HG03159 (cell line): ENCODE results near the gene ZFYVE28.

Source experiments
- ATAC-seq: cut with Tn5 transposase; IDR thresholded peaks from one replicate; pipeline ENCODE4 v1.9.1; 2021; ENCODE audit warnings: mild to moderate bottlenecking, moderate library complexity; ENCODE audit not compliant: unreplicated experiment

Gene ZFYVE28

DNA sequence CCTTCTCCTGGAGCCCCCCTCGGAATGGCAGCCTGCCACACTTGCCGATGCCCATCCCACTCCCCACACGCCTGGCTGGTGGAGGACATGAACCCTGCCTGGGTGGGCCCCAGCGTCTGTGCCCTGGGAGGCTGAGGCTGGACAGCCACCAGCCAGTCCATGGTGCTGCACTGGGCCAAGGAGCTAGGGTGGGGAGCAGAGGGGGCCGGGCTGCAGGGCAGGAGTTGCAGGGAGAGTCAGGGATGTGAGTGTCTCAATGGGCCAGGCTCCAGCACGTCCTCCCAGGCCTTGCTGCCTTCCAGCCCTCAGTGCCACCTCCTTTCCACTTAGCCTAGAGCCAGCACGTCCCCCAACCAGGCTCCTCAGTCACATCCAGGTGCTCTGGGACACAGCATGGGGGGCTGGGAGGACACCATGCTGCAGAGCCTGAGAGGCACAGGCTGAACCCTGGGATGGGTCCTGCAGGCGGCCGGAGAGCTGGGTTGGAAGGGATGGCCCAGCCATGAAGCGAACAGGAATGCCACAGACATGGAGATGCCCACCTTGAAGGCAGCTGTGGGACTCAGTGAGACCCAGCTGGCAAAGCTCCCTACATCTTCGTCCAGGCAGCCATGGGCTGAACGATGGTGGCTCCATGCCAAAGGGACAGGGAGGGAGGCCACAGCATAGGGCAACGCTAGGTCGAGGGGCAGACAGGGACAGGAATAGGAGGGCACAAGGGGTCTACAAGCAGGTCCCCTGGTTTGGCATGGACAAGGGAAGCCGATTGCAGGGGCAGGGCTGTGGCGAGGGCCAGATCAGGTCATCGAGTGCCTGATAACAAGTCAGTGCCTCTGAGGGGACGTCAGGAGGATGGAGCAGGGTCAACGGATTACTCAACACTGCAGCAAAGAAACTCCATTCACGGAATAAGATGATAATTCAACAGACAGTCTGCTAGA lies 126.5 kb downstream of the ZFYVE28 start:
- ATAC-seq, result no peak

DNA sequence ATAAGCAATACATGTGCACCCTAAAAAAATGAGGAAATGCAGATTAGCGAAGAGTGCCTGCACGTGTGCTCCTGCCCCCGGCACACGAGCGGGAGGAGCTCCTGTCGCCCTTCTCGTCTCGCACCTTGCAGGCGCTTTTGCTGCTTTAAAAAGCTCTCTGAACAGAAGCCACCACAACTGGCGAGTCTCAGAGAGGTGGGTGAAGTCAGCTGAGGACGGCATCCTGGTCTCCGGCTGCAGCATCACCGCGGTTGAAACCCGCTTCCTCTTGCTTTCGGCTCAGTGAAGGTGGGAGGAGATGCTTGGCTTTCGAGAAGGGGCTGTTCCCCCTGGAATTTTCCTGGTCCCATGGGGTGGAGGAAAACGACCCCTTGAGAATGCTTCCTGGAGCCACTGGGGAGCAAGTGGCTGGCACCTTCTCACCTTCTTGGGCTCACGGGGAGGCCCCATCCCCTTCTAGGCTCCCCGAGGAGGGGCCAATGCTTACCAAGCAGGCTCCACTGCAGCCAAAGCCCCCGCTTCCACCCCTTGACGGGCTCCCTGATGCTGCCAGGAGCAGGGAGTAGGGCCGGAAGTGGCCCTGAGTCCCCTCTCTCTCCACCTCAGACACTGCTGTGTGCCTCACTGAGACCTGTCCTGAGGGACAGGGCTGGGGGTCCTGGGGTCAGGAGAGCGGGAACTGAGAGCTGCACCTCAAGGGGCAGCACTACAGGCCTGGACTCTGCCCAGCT lies 127.3 kb downstream of the ZFYVE28 start:
- no peak for ATAC-seq

GRCh38 chr4:2290488-2290887 lies 128.0 kb downstream of the ZFYVE28 start:
- ATAC-seq, result no peak

DNA sequence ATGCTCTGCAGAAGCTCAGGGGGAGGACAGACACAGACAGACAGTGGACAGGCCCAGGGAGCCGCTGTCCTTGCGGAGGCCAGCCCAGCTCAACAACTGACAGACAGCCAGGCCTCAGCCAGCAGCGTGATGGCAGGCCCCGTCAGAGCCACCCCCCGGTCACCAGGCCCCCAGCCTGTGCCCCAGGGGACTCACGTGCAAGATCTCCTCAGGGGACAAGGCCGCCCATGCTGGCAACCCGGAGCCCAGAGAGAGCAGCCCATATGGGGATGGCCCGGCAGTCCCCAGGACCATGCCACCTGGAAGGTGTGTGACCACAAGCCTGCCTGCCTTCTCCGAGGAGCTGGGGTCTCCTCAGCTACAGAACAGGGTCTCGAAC lies 128.5 kb downstream of the ZFYVE28 start:
- ATAC-seq, result no peak

DNA sequence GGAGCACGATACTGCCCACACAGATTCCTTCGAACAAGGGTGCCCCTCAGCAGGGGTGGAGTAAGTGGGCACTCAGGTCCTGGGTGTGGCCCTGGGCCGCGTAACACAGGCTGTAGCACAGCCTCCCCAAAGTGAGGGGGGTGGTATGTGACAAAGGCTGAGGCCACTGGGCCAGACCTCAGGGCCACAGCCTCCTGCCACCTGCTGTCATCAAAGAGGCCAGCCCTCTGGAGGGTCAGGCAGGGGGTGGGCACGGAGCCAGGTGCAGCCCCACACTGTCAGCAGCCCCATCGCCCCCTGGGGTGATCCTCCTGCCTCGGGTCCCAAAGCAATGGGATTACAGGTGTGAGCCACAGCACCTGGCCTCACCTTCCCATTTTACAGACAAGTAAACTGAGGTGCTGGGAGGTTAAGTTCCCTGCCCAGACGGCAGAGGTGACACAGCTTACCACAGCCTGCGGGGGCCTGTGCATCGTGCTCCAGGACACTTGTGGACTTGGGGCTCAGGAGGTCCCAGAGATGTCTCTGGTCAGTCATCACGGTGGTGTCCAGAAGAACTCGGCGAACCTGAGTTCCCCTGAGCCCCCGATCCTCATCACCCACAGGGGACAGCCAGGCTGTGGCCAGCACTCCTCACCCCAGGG lies 129.0 kb downstream of the ZFYVE28 start:
- ATAC-seq, result no peak

GRCh38 chr4:2288051-2288541 lies 130.3 kb downstream of the ZFYVE28 start:
- no peak for ATAC-seq

- ATAC-seq, result no peak
These were observed 130.9 kb downstream of the ZFYVE28 start for GRCh38 chr4:2287594-2287915.

GRCh38 chr4:2286904-2287593 lies 131.4 kb downstream of the ZFYVE28 start:
- ATAC-seq, result no peak

GRCh38 chr4:2285613-2286381 lies 132.6 kb downstream of the ZFYVE28 start:
- ATAC-seq, result no peak

DNA sequence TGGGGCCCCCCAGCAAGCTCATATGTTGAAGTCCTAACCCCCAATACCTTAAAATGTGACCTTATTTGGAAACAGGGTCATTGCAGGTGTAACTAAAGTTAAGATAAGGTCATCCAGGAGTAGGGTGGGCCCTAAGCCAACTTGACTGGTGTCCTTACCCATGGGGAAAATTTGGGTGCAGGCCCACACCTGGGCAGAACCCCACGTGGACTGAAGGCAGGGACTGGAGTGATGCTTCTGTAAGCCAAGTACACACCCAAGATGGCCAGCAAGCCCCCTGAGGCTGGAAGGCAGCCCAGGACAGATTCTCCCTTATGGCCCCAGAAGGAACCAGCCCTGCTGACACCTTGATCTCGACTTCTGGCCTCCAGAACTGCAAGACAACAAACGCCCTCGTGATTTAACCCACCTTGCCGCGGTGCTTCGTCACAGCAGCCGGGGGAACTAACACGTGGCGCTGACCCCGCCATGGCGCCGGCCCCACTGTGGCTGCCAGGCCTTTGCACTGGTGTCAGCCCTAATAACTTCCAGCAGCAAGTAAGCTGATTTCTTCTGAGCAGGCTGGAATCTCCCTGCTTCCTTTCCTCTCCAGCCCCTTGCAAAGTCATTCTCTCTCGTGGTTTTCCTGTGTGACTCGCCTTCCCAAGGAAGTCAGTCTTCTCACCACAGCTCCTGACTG lies 133.4 kb downstream of the ZFYVE28 start:
- ATAC-seq, result no peak

GRCh38 chr4:2284161-2284933 lies 134.1 kb downstream of the ZFYVE28 start:
- ATAC-seq, result no peak

- no peak for ATAC-seq
These were observed 135.2 kb downstream of the ZFYVE28 start for GRCh38 chr4:2283199-2283711.

DNA sequence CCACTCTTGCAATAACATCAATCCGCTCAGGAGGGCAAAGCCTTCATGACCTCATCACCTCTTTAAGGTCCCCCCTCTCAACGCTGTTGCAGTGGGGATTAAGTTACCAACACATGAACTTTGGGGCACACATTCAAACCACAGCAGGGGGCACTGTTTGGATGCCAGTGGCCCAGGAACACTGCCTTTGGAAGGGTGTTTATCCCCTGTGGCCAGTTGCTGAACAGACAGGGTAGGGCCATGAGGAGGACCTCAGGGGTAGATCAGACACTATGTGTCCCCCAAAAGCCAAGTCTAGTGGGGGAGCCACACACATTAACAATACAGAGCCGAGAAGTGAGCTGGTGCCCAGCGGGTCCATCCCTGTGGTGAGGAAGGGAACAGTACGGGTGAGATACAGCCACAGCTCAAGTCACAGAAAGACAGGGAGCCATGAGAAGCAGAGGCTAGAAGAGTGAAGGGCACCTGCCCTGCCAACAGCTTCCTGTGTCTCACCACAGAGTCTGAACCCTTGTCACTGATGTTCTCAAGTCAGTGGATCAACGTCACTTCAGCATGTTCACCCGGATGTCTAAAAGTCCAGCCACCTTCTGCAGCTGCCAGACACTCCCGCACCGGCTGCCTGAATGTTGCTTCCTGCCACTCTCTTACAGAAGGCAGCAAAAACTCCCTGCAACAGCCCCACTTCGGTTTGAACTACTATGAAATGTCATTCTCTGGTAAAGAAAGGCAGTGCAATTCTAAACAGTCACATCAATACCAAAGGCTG lies 136.7 kb downstream of the ZFYVE28 start:
- no peak for ATAC-seq

GRCh38 chr4:2280531-2281300 lies 137.7 kb downstream of the ZFYVE28 start:
- no peak for ATAC-seq

DNA sequence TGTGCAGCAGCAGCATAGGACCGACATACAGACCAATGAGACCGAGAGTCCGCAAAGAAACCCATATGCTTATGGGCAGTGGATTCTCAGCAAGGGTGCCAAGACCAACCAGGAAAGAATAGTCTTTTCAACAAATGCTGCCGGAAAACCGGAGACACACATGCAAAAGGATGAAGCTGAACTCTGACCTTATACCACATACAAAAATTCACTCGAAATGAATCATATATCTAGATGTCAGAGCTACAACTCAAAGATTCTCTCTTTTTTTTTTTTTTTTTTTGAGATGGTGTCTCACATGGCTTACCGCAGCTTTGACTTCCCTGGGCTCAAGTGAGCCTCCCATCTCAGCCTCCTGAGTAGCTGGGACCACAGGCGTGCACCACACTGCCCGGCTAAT lies 140.5 kb downstream of the ZFYVE28 start:
- no peak for ATAC-seq

DNA sequence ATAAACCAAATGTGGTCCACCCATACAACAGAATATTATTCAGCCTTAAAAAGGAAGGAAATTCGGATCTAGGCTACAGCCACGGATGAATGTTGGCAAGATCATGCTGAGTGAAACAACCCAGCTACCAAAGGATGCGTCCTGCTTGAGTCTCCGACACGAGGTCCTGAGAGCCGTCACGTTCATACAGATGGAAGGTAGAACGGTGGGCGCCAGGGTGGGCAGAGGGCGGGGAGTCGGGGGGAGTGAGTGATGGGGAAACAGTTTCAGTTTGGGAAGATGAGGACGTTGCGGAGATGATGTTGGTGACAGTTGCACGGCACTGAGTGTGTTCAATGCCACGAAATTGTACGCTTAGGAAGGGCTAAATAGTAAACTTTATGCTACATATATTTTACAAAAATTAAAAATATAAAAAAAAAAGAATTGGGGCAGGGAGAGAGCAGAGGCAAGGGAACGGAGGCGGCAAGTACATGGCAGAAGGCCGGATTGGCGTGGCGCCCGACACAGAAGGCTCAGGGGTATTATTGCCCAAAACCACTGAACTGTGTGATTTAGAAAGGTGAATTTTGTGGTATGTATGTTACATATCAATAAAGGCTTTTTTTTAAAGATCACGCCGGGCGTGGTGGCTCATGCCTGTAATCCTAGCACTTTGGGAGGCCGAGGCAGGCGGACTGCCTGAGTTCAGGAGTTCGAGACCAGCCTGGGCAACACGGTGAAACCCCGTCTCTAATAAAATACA lies 141.7 kb downstream of the ZFYVE28 start:
- no peak for ATAC-seq
